Activated CD8-positive, alpha-beta T cell treated with anti-CD3 and anti-CD28 coated beads for 36 hours (primary cell): ENCODE measurements around the gene ISOC1. TPM values are rescaled to one million over a fixed set of nuclear protein-coding genes. Genes with fewer than 3 reads are reported as not detected.

ENCODE experiments used
- ATAC-seq: fragments of 200-7000 bp; cut with Tn5 transposase; one replicate; pipeline ENCODE4 v1.10.0; 2021; ENCODE audit warnings: mild to moderate bottlenecking, moderate library complexity
- CTCF ChIA-PET: fragments of 350-600 bp; sonication (Branson Sonifier 250); formaldehyde crosslinking; loops from one replicate; lab custom pipeline; 2021; ENCODE audit warnings: antibody characterized with exemption; lab: Charles Lee
- POLR2A ChIA-PET: fragments of 350-600 bp; sonication (Branson Sonifier 250); formaldehyde crosslinking; loops from one replicate; lab custom pipeline; 2021; ENCODE audit warnings: antibody characterized with exemption; lab: Charles Lee
- DNase-seq: peaks from one replicate; pipeline ENCODE4 v3.0.0-alpha.2; 2020
- H3K27ac Mint-ChIP-seq: one replicate; pipeline ENCODE4 v1.8.0; 2021; ENCODE audit warnings: mild to moderate bottlenecking, mixed read lengths
- H3K27me3 Mint-ChIP-seq: one replicate; pipeline ENCODE4 v1.8.0; 2021; ENCODE audit warnings: mixed read lengths
- H3K36me3 Mint-ChIP-seq: one replicate; pipeline ENCODE4 v1.8.0; 2021; ENCODE audit warnings: low read depth, mixed read lengths
- H3K4me1 Mint-ChIP-seq: one replicate; pipeline ENCODE4 v1.8.0; 2021; ENCODE audit warnings: low read depth, mixed read lengths
- H3K4me3 Mint-ChIP-seq: one replicate; pipeline ENCODE4 v1.8.0; 2021; ENCODE audit warnings: mild to moderate bottlenecking, moderate library complexity, mixed read lengths
- H3K9me3 Mint-ChIP-seq: one replicate; pipeline ENCODE4 v1.8.0; 2021; ENCODE audit warnings: mixed read lengths
- intact Hi-C: fragments of 100-400 bp; cut with micrococcal nuclease; formaldehyde crosslinking; loops from one replicate; pipeline ENCODE4 v1.10.0; 2022
- total RNA-seq, 2 experiments: library from RNA; stranded (reverse); gene quantifications; one replicate each; pipeline ENCODE4 v1.2.3, GENCODE V29; 2021
- TF ChIP-seq, protein P1 (sequence below): fragments of 200-600 bp; IDR thresholded peaks from one replicate; pipeline ENCODE4 v1.8.0; 2022; ENCODE audit warnings: antibody characterized with exemption, mild to moderate bottlenecking

The ISOC1 gene
- total RNA-seq, 2 experiments from 2014 or later: 23.4 to 24.1 TPM

DNA sequence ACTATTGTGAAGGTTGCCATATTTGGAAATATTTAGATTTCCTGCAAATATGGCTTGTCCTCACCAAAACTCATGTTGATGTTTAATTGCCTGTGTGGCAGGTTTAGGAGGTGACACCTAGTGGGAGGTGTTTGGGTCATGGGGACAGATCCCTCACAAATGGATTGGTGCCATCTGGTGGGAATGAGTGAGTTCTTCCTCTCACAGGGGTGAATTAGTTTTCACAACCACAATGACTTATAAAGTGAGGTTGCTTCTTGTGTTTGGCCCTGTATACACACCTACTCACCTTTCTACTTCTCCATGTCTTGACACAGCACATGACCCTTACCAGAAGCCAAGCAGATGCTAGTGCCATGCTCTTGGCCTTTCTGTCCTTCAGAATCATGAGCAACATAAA lies 41.1 kb downstream of the ISOC1 start:
- no peaks in the 10 kb centered on the region for H3K27me3 Mint-ChIP-seq
- CTCF ChIA-PET: interaction anchor here (1.9 kb wide), 1 partner anchor 10 kb away, joined by 17 read pairs; no protein-coding TSS in a partner anchor
- TF ChIP-seq, protein P1, sequence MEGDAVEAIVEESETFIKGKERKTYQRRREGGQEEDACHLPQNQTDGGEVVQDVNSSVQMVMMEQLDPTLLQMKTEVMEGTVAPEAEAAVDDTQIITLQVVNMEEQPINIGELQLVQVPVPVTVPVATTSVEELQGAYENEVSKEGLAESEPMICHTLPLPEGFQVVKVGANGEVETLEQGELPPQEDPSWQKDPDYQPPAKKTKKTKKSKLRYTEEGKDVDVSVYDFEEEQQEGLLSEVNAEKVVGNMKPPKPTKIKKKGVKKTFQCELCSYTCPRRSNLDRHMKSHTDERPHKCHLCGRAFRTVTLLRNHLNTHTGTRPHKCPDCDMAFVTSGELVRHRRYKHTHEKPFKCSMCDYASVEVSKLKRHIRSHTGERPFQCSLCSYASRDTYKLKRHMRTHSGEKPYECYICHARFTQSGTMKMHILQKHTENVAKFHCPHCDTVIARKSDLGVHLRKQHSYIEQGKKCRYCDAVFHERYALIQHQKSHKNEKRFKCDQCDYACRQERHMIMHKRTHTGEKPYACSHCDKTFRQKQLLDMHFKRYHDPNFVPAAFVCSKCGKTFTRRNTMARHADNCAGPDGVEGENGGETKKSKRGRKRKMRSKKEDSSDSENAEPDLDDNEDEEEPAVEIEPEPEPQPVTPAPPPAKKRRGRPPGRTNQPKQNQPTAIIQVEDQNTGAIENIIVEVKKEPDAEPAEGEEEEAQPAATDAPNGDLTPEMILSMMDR: no peak
- intact Hi-C loops: loop anchor here (10.0 kb wide), 1 partner anchor 231 kb away; no protein-coding TSS in a partner anchor
- H3K27ac Mint-ChIP-seq: no peak overlapping the region
- H3K36me3 Mint-ChIP-seq: no peaks in the 10 kb centered on the region
- H3K4me1 Mint-ChIP-seq: no peaks in the 10 kb centered on the region
- no peak overlapping the region for H3K4me3 Mint-ChIP-seq
- no peaks in the 10 kb centered on the region for H3K9me3 Mint-ChIP-seq
- peak; percentile 68 for ATAC-seq
- DNase-seq: peak; percentile 23
- POLR2A ChIA-PET: no interaction called here

DNA sequence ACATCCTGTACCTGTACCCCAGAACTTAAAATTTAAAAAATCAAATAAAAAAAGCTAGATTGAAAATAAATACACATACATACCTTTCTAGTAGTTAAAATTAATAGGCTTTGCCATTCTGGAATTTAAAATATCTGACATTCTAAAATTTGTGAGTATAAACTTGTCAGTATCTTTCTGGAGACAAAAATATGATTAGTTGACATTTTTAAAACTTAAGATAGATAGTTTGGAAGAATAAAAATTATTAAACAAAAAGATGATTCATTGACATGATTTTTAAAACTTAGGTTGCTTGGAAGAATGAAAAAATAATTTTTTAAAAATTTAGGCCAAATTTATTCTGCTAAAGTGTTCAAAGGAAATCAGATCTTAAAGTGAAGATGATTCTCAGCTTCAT lies 43.1 kb downstream of the ISOC1 start:
- Mint-ChIP-seq H3K4me1 (no peaks in the 10 kb centered on the region), H3K4me3 (no peak overlapping the region), H3K9me3 (no peaks in the 10 kb centered on the region), H3K36me3 (no peaks in the 10 kb centered on the region), H3K27ac (no peak overlapping the region), H3K27me3 (no peaks in the 10 kb centered on the region)
- DNase-seq (no peak), ATAC-seq (no peak)
- CTCF ChIA-PET: no interaction called here
- TF ChIP-seq, protein P1: no peak
- POLR2A ChIA-PET: no interaction called here
- intact Hi-C loops: loop anchor here (10.0 kb wide), 1 partner anchor 233 kb away; no protein-coding TSS in a partner anchor

DNA sequence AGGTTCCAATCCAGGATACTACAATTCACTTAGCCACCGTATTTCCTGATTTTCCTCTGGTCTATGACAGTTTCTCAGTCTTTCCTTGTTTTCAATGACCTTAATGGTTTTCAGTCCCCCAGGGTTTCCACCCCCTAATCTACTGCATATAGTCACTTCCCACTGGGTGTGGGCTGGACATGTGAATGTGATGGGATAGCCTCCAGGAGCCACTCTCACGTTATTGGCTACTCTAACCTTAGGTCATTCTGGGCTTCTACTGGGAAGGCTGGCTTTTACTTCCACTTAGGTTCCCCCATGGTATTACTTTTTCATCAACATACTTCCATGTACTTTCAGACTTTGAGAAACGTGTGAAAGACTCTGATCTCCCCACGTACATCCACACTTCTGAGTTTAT lies 46.5 kb downstream of the ISOC1 start:
- TF ChIP-seq, protein P1: no peak
- CTCF ChIA-PET: no interaction called here

DNA sequence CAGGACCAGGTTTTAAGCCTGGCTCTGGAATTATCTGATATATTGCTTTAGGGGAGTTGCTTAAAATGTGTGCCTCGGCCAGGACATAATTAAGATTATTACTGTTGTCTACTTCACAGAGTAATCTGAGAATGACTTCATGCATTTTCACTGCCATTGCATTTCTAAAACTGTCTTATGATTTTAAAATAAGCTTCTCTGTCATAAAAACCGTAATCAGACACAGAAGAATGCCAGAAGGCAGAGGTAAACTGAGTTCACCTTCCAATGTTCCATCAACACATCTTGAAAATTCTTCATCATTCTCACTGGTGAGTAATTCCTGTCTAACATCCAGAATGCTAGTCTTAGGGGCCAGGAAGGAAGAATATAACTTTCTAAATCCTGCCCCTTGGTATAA lies 47.1 kb downstream of the ISOC1 start:
- ATAC-seq (no peak), DNase-seq (no peak)
- Mint-ChIP-seq H3K27ac (no peak overlapping the region), H3K9me3 (no peaks in the 10 kb centered on the region), H3K4me1 (no peaks in the 10 kb centered on the region), H3K27me3 (no peaks in the 10 kb centered on the region), H3K36me3 (no peaks in the 10 kb centered on the region), H3K4me3 (no peak overlapping the region)
- CTCF ChIA-PET: no interaction called here
- POLR2A ChIA-PET: no interaction called here
- TF ChIP-seq, protein P1: no peak
- intact Hi-C loops: no loop called here

More for the DNA sequence above, 46.5 kb downstream of the ISOC1 start:
- no peak for DNase-seq
- Mint-ChIP-seq H3K4me1 (no peaks in the 10 kb centered on the region), H3K4me3 (no peak overlapping the region), H3K27me3 (no peaks in the 10 kb centered on the region), H3K27ac (no peak overlapping the region), H3K9me3 (no peaks in the 10 kb centered on the region), H3K36me3 (no peaks in the 10 kb centered on the region)
- POLR2A ChIA-PET: no interaction called here
- no peak for ATAC-seq
- intact Hi-C loops: no loop called here

DNA sequence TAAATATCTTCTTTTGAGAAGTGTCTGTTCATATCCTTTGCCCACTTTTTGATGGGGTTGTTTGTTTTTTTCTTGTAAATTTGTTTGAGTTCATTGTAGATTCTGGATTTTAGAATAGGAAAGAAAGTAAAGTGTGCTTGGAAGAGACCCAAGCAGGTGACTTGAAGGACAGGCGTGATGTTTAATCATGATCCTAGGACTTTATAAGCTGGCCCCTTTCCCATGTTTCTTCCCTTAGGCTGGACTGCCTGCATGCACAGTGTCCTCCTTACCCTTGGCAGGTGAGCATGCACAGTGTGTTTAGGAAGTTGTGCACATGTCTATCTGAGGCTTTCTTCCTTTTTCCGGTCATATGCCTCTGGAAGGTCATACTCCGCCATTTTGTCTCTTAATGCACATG lies 61.3 kb downstream of the ISOC1 start:
- no peaks in the 10 kb centered on the region for H3K4me1 Mint-ChIP-seq
- ChIA-PET CTCF (no interaction called here), POLR2A (no interaction called here)
- H3K36me3 Mint-ChIP-seq: peaks cover 3% of the 10 kb centered on the region
- no peak overlapping the region for H3K4me3 Mint-ChIP-seq
- no peaks in the 10 kb centered on the region for H3K27me3 Mint-ChIP-seq
- no peaks in the 10 kb centered on the region for H3K9me3 Mint-ChIP-seq
- ATAC-seq: no peak
- TF ChIP-seq, protein P1: no peak
- intact Hi-C loops: no loop called here
- H3K27ac Mint-ChIP-seq: no peak overlapping the region
- DNase-seq: no peak
